Fibroblast of villous mesenchyme (primary cell): Measurements from ENCODE around the gene FAM114A1. TPM values are rescaled to one million over a fixed set of nuclear protein-coding genes. Genes with fewer than 3 reads are reported as not detected.

Experiments used
- DNase-seq: peaks from one replicate; pipeline ENCODE4 v3.0.0-alpha.2; 2010; ENCODE audit warnings: low read depth
- H3K4me3 ChIP-seq: 2 replicates; pipeline ENCODE4 v1.5.1; 2011; ENCODE audit warnings: low read depth, mild to moderate bottlenecking, low read length
- CTCF ChIP-seq: IDR thresholded peaks from 2 replicates; pipeline ENCODE4 v1.5.1; 2012; ENCODE audit warnings: low read depth, mild to moderate bottlenecking, low read length; ENCODE audit not compliant: insufficient read depth
- total RNA-seq: library from RNA; depleted of rRNA; stranded (reverse); fragments of >200 nt; gene quantifications from 2 replicates; pipeline ENCODE4 v1.2.3, GENCODE V29; 2012

FAM114A1 gene
- total RNA-seq, 1 donor, result 471 TPM

- no peak overlapping the region for H3K4me3 ChIP-seq
- no peak for DNase-seq
- no peak for TF ChIP-seq CTCF
These were observed 29.3 kb downstream of the FAM114A1 start for GRCh38 chr4:38896940-38897339.

GRCh38 chr4:38898245-38898644 lies 30.6 kb downstream of the FAM114A1 start:
- no peak overlapping the region for H3K4me3 ChIP-seq
- TF ChIP-seq CTCF, result no peak
- DNase-seq, result no peak

- H3K4me3 ChIP-seq, result no peak overlapping the region
- no peak for TF ChIP-seq CTCF
- peak; percentile 47 for DNase-seq
These were observed 34.6 kb downstream of the FAM114A1 start for GRCh38 chr4:38902221-38902620.

GRCh38 chr4:38902695-38903094 lies 35.1 kb downstream of the FAM114A1 start:
- no peak for TF ChIP-seq CTCF
- no peak for DNase-seq
- no peak overlapping the region for H3K4me3 ChIP-seq

- H3K4me3 ChIP-seq, result no peak overlapping the region
These were observed 36.6 kb downstream of the FAM114A1 start for GRCh38 chr4:38904090-38904666.

GRCh38 chr4:38904682-38905081 lies 37.1 kb downstream of the FAM114A1 start:
- no peak overlapping the region for H3K4me3 ChIP-seq
- no peak for TF ChIP-seq CTCF
- no peak for DNase-seq

More at GRCh38 chr4:38904090-38904666, 36.6 kb downstream of the FAM114A1 start:
- no peak for DNase-seq
- no peak for TF ChIP-seq CTCF
